ENCODE data around the gene TTLL11.

- no peak for TF ChIP-seq CTCF (IDR thresholded peaks at IDR 0.05; ENCODE audit: control extremely low read depth in 1 of 3, insufficient read depth in 1 of 3, low read depth in 1 of 3, low read length in 3 of 3)
- TF ChIP-seq RAD21 (IDR thresholded peaks at IDR 0.05 in 1 of 2, conservative IDR thresholded peaks at IDR 0.05 in 1 of 2; ENCODE audit: low read depth in 2 of 2, low read length in 2 of 2), result no peak
- TF ChIP-seq POLR2A (IDR thresholded peaks at IDR 0.05; ENCODE audit: control extremely low read depth in 1 of 2, low read depth in 2 of 2, low read length in 2 of 2), result no peak
- no peak for TF ChIP-seq SIRT6 (IDR thresholded peaks at IDR 0.05; ENCODE audit: low read length)
- no peak for TF ChIP-seq EZH2 (IDR thresholded peaks at IDR 0.05; ENCODE audit: low read depth, low read length, severe bottlenecking)
- no peak for TF ChIP-seq PHF8 (conservative IDR thresholded peaks at IDR 0.05; ENCODE audit: low read depth, low read length)
- no peak for TF ChIP-seq JUN (IDR thresholded peaks at IDR 0.05; ENCODE audit: low read depth, low read length)
- no peak for TF ChIP-seq JUND (IDR thresholded peaks at IDR 0.05; ENCODE audit: low read length)
- no peak for TF ChIP-seq RBBP5 (IDR thresholded peaks at IDR 0.05; ENCODE audit: borderline replicate concordance, low read depth, low read length)
- no peak for TF ChIP-seq EP300 (IDR thresholded peaks at IDR 0.05; ENCODE audit: borderline replicate concordance in 1 of 2, low read depth in 2 of 2, low read length in 2 of 2)
Measured at GRCh38 chr9:121966706-121967105, 126.4 kb downstream of the TTLL11 start.

All from H1 (cell line).